ENCODE results near the gene BCO2.

BCO2 gene

DNA sequence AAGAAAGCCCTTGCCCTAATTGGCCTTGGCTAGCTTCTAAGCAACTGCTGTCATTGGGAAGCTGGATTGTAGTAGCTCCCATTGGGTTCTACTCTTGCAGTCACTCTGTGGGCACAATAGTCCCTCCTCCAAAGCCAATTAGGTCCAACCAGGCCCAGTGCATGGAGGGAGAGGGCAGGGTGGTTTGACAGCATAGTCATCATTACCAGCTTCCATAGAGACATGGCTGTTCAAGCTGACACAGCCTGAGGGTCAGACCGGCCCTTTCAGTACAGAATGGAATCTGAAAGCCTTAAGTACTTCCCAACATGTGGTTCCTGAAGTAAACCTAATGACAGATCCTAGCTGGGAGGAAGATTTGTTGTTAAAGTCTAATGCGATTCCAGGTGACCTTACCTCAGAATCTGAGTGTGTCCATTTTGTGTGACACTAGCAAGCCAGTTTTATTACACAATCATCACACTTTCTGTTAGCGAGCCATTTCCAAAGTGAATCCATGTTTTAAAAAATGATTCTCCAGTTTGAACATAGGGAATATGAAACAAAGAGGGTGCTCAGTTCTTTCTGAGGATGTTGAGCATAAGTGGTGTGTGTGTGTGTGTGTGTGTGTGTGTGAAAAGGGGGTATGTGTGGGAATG lies 78.4 kb downstream of the BCO2 start:
- DNase-seq (ENCODE audit: low spot score) = no peak
- TF ChIP-seq, protein P1, sequence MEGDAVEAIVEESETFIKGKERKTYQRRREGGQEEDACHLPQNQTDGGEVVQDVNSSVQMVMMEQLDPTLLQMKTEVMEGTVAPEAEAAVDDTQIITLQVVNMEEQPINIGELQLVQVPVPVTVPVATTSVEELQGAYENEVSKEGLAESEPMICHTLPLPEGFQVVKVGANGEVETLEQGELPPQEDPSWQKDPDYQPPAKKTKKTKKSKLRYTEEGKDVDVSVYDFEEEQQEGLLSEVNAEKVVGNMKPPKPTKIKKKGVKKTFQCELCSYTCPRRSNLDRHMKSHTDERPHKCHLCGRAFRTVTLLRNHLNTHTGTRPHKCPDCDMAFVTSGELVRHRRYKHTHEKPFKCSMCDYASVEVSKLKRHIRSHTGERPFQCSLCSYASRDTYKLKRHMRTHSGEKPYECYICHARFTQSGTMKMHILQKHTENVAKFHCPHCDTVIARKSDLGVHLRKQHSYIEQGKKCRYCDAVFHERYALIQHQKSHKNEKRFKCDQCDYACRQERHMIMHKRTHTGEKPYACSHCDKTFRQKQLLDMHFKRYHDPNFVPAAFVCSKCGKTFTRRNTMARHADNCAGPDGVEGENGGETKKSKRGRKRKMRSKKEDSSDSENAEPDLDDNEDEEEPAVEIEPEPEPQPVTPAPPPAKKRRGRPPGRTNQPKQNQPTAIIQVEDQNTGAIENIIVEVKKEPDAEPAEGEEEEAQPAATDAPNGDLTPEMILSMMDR (IDR thresholded peaks at IDR 0.05; ENCODE audit: extremely low read depth, missing control alignments) = no peak

DNA sequence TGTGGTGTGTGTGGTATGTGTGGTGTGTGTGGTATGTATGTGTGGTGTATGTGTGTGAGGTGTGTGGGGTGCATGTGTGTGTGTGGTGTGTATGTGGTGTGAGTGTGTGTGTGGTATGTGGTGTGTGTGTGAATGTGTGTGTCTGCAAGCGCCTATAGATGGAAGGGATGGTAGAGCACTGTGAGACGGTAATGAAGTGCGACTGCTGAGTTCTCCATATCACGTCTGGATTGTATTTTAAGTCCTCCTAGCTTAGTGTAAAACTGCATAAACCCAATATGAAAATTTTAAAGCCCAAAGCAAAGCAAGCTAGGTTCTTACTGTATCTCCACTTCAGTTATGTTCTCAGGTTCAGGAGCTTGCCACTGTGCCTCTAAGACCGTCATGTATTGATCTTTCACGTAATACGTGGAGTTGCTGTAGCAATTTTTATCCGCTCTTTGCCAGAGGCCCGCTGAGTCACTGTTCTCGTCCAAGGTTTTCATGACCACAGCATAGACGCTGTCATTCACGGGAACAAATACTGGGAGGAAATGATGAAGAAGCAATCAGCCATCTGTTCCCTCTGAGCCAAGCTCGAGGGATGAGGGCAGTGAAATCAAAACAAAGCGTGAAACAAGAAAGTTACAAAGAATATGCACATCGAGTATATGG lies 79.9 kb downstream of the BCO2 start:
- TF ChIP-seq, protein P1 (IDR thresholded peaks at IDR 0.05; ENCODE audit: extremely low read depth, missing control alignments) = no peak
- DNase-seq (ENCODE audit: low spot score) = no peak

DNA sequence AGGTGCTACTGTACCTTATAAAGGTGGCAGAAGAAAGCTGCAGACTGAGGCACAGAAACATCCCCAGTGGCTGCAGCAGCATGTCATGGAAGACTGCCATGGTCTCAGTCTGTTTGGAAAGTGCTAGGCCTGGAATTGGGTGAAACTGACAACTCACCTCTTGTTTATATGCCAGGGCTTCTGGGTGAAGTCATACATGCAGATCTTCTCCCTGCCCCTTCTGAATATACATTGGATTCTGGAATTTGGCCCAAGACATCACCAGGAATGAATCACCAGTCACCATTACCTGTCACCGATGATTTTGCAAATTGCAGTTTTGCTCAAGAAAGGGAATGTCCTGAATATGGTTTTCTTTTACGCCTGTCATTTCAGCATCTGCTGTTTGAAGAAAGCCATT lies 85.2 kb downstream of the BCO2 start, which contains the start of gene PLET1:
Gene PLET1 (minus strand): TSS at position 371 of the 400 bp plus-strand sequence. CDS start 271 bp downstream, at position 100.
- DNase-seq (ENCODE audit: low spot score) = no peak
- TF ChIP-seq, protein P1 (IDR thresholded peaks at IDR 0.05; ENCODE audit: extremely low read depth, missing control alignments) = no peak

DNA sequence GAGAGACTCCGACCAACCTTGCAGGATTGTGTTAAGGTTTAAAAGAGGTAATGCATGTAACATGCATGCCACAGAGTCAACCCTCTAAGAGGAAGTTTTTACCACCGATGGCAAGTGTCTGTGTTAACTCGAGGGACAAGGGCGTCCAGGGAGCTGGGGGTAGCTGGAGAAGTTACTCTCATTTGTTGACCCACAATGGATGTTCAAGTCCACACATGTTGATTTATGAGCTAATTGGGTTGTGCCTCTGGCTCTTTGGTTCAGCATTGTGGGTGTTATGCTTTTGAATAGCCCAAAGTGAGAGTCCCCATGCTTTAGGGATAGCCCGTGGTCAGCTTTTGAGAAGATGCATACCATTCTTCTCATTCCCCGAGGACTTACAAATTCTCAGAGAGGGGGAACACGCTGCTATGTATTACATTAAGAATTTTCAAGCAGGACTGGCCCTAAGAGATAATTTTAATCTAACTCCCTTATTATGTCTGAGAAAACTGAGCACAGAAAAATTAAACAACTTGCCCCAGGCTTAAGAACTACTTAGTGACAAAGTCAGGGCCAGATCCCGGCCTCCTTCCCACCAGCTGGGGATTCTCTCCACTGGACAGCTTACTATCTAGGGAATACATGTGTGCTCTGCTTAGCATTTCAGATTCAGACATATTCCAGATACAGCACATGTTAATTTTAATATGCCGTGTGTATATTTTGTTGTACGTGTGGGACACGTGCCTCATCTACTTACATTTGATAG lies 90.5 kb downstream of the BCO2 start:
- no peak for DNase-seq (ENCODE audit: low spot score)
- TF ChIP-seq, protein P1 (IDR thresholded peaks at IDR 0.05; ENCODE audit: extremely low read depth, missing control alignments) = no peak

DNA sequence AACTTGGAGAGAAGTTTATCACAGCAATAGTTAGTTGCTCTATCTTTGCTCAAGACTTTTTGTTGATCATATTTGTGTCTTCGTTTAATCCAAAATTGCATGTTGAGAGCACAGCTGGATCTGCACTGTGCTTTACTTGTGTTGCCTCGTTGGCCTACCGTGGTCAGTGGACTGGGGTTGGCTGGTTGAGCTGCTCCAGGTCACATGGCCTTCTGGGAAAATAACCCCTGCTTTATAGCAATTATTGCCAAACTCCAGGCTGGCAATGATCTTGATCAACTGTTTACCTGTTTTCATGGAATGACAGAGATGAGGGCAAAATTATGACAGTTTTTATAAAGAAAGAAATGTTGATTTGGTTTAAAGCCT lies 91.1 kb downstream of the BCO2 start:
- TF ChIP-seq, protein P1 (IDR thresholded peaks at IDR 0.05; ENCODE audit: extremely low read depth, missing control alignments) = no peak
- DNase-seq (ENCODE audit: low spot score) = no peak

DNA sequence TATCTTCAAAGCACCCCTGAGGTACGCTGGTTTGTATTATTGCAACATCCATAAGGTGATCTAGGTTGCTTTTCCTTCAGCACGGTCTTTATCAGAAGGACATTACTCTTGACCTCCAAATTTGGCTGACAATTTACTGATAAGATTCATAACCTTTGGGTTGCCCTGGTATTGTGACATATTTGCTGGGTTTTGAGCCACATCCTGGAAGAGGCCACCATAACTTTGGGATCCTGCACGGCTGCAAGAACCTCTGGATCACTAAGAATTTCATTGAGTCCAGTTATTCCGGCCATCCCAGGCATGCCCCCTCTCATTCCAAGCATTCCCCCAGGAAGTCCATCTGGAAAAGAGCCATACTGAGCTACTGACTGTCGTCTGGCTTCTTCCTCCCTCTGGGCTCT lies 91.9 kb downstream of the BCO2 start:
- TF ChIP-seq, protein P1 (IDR thresholded peaks at IDR 0.05; ENCODE audit: extremely low read depth, missing control alignments) = no peak
- DNase-seq (ENCODE audit: low spot score) = no peak

DNA sequence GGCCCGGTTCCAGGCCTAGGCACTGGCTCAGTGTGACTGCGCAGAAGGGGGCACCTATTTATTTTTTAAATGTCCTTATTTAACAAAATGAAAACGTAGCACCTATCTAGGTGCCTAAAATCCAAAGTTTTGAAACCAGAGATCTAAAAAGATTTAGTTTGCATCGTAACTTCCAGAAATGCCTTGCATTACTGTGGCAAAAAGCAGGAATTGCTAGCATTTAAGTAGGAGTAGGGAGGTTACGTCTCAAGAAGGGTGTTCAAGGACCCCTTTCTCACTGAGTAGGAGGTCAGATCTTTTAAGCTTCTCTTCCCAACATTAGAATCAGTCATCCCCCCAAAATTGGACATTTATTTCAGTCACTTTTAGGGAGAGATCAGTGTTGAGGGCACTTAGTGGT lies 93.1 kb downstream of the BCO2 start:
- no peak for DNase-seq (ENCODE audit: low spot score)
- TF ChIP-seq, protein P1 (IDR thresholded peaks at IDR 0.05; ENCODE audit: extremely low read depth, missing control alignments) = no peak

All from GM20000 (cell line).